K562 (cell line): ENCODE data around the gene TACR2. TPM values are rescaled to one million over a fixed set of nuclear protein-coding genes. Genes with fewer than 3 reads are reported as not detected.

Source experiments
- ATAC-seq: fragments of 200-7000 bp; cut with Tn5 transposase; 3 replicates; pipeline ENCODE4 v1.9.1; 2020; ENCODE audit warnings: moderate library complexity
- BruUV-seq: library from RNA; stranded (reverse); fragments of 400-500 nt; replicated peaks from 2 replicates; lab custom pipeline; 2021; lab: Mats Ljungman, UMichigan
- CTCF ChIA-PET: fragments of 300-600 bp; formaldehyde crosslinking; extraction: SDS; loops from one replicate; lab custom pipeline; 2021; ENCODE audit warnings: low intra/inter-chr PET ratio; lab: Yijun Ruan, JAX
- POLR2A ChIA-PET: fragments of 300-600, 350-650 bp; sonication (Branson Sonifier 250); formaldehyde crosslinking; extraction: SDS; loops from one replicate; lab custom pipeline; 2021; ENCODE audit warnings: antibody characterized with exemption, inconsistent platforms; lab: Yijun Ruan, JAX
- DNase-seq, 4 experiments: peaks; one replicate each; pipeline versions ENCODE4 v3.0.0 to v3.0.0-alpha.2; 2011 to 2018; ENCODE audit warnings: low spot score in 3 of 4, mixed read lengths in 3 of 4; ENCODE audit errors: extremely low read depth in 1 of 4
- FAIRE-seq: peaks from 2 replicates; lab custom pipeline; 2011; peaks lifted over from hg19 to GRCh38; lab: Jason Lieb, UNC
- H2AFZ ChIP-seq: 2 replicates; pipeline ENCODE4 v1.6.0; 2011; ENCODE audit warnings: low read depth, low read length, control low read depth, inconsistent platforms
- H3K27ac ChIP-seq: fragments of 200-600 bp; 3 replicates; pipeline ENCODE4 v1.8.0; 2011; ENCODE audit warnings: low read depth, mild to moderate bottlenecking, control low read depth, inconsistent platforms, low read length, moderate library complexity, mixed read lengths; ENCODE audit errors: extremely low read depth
- H3K27me3 ChIP-seq, 2 experiments: fragments of 300-600 bp in 1 of 2; 2 replicates in 1 of 2; 3 replicates in 1 of 2; pipeline versions ENCODE4 v1.6.0 to v1.8.0; 2011; ENCODE audit warnings: inconsistent platforms in 2 of 2, low read length in 2 of 2, mild to moderate bottlenecking in 1 of 2, mixed read lengths in 1 of 2, moderate library complexity in 1 of 2; ENCODE audit not compliant: control insufficient read depth in 2 of 2, insufficient read depth in 2 of 2
- H3K36me3 ChIP-seq: fragments of 300-600 bp; 3 replicates; pipeline ENCODE4 v1.8.0; 2011; ENCODE audit warnings: mild to moderate bottlenecking, low read length, inconsistent platforms; ENCODE audit not compliant: control insufficient read depth, insufficient read depth
- H3K4me1 ChIP-seq, 2 experiments: fragments of 200-600 bp in 1 of 2; replicated peaks in 1 of 2; 2 replicates in 1 of 2; 3 replicates in 1 of 2; pipeline versions ENCODE4 v1.5.1 to v1.8.0; 2011; ENCODE audit warnings: inconsistent platforms in 2 of 2, low read length in 2 of 2, mild to moderate bottlenecking in 1 of 2, mixed read lengths in 1 of 2, moderate library complexity in 1 of 2; ENCODE audit not compliant: control insufficient read depth in 2 of 2, insufficient read depth in 2 of 2
- H3K4me2 ChIP-seq: 2 replicates; pipeline ENCODE4 v1.6.1; 2011; ENCODE audit warnings: low read length, control low read depth, inconsistent platforms, mixed read lengths; ENCODE audit not compliant: insufficient read depth
- H3K4me3 ChIP-seq: fragments of 200-600 bp; sonication (generic), shearing (Covaris generic); 2 replicates; pipeline ENCODE4 v1.5.1; 2016; ENCODE audit warnings: control low read depth, inconsistent platforms
- H3K79me2 ChIP-seq: fragments of 200-600 bp; 3 replicates; pipeline ENCODE4 v1.8.0; 2011; ENCODE audit warnings: low read length, inconsistent platforms; ENCODE audit not compliant: control insufficient read depth, insufficient read depth
- H3K9ac ChIP-seq, 2 experiments: 2 replicates each; pipeline versions ENCODE4 v1.6.0 to v1.6.1; 2011; ENCODE audit warnings: low read depth in 2 of 2, low read length in 2 of 2, control low read depth in 1 of 2, inconsistent platforms in 1 of 2, mild to moderate bottlenecking in 1 of 2, mixed read lengths in 1 of 2; ENCODE audit not compliant: insufficient read depth in 1 of 2
- H3K9me1 ChIP-seq: one replicate; pipeline ENCODE4 v1.6.0; 2011; ENCODE audit warnings: inconsistent platforms, mild to moderate bottlenecking, low read length, moderate library complexity; ENCODE audit not compliant: control insufficient read depth, insufficient read depth
- H3K9me3 ChIP-seq: replicated peaks from 2 replicates; pipeline ENCODE4 v1.5.1; 2011; ENCODE audit warnings: low read depth, low read length, inconsistent platforms; ENCODE audit not compliant: control insufficient read depth, insufficient read depth
- H4K20me1 ChIP-seq: replicated peaks from 2 replicates; pipeline ENCODE4 v1.6.1; 2011; ENCODE audit warnings: low read length, inconsistent platforms, mixed read lengths; ENCODE audit not compliant: control insufficient read depth, insufficient read depth
- FOXJ3 ChIP-seq: sonication (generic); formaldehyde crosslinking; IDR thresholded peaks from 2 replicates; pipeline ENCODE4 v1.4.0; 2020; ENCODE audit warnings: mild to moderate bottlenecking, missing genetic modification reagents
- FOXK2 ChIP-seq, 2 experiments: fragments of 450-650 bp; IDR thresholded peaks in 1 of 2; conservative IDR thresholded peaks in 1 of 2; 2 replicates each; pipeline ENCODE4 v1.6.1; 2016; ENCODE audit warnings: low read depth in 2 of 2, mild to moderate bottlenecking in 1 of 2
- JUN ChIP-seq, 2 experiments: sonication (generic) in 1 of 2; formaldehyde crosslinking in 1 of 2; IDR thresholded peaks; 2 replicates each; pipeline versions ENCODE4 v1.6.1 to v1.8.0; 2012 to 2022; ENCODE audit warnings: borderline replicate concordance in 2 of 2, mild to moderate bottlenecking in 2 of 2, improper control_type of control experiment in 1 of 2, low read depth in 1 of 2, low read length in 1 of 2, missing genetic modification reagents in 1 of 2
- KDM1A ChIP-seq, 2 experiments: fragments of 450-650 bp; IDR thresholded peaks; 2 replicates each; pipeline ENCODE4 v1.6.1; 2016; ENCODE audit warnings: mild to moderate bottlenecking in 2 of 2
- NCOA2 ChIP-seq, 2 experiments: fragments of 450-650 bp; IDR thresholded peaks; 2 replicates each; pipeline ENCODE4 v1.6.1; 2018; ENCODE audit warnings: mild to moderate bottlenecking in 2 of 2, moderate library complexity in 1 of 2; ENCODE audit not compliant: partially characterized antibody in 2 of 2
- POLR3G ChIP-seq: IDR thresholded peaks from 2 replicates; pipeline ENCODE4 v1.6.1; 2011; ENCODE audit not compliant: insufficient read length, insufficient replicate concordance; ENCODE audit errors: extremely low read depth
- POU5F1 ChIP-seq: fragments of 150-350 bp; IDR thresholded peaks from 2 replicates; pipeline ENCODE4 v1.6.1; 2014; ENCODE audit warnings: borderline replicate concordance, low read length, low read depth, mild to moderate bottlenecking; ENCODE audit not compliant: partially characterized antibody
- SIRT6 ChIP-seq: IDR thresholded peaks from one replicate; pipeline ENCODE4 v1.6.1; 2012; ENCODE audit warnings: low read depth, mild to moderate bottlenecking, control low read depth, inconsistent platforms, low read length, moderate library complexity
- SMARCA5 ChIP-seq: fragments of 450-650 bp; IDR thresholded peaks from 2 replicates; pipeline ENCODE4 v1.6.1; 2016
- ZFX ChIP-seq: sonication (generic); formaldehyde crosslinking; IDR thresholded peaks from 2 replicates; pipeline ENCODE4 v1.8.0; 2022; ENCODE audit warnings: mild to moderate bottlenecking, missing genetic modification reagents, moderate library complexity
- ZNF124 ChIP-seq: sonication (generic); formaldehyde crosslinking; IDR thresholded peaks from 2 replicates; pipeline ENCODE4 v1.8.1; 2022; ENCODE audit warnings: missing genetic modification reagents
- ZNF551 ChIP-seq: fragments of 250-450 bp; sonication (Bioruptor Pico); IDR thresholded peaks from 2 replicates; pipeline ENCODE4 v1.5.0; 2021; ENCODE audit warnings: mild to moderate bottlenecking, moderate library complexity
- WGBS: fragments of 100-300 bp; shearing (Covaris generic); methylation state at CpG from one replicate; pipeline ENCODE4 v1.1.6; 2016; ENCODE audit warnings: low coverage, mixed read lengths; ENCODE audit not compliant: insufficient coverage; ENCODE audit errors: missing lambda C conversion rate; 5-methylcytosine and 5-hydroxymethylcytosine counted together
- in situ Hi-C: fragments of 300-500 bp; cut with MboI; formaldehyde crosslinking; loops from 4 replicates; pipeline ENCODE4 v1.15.0; 2018; ENCODE audit warnings: inconsistent platforms, mixed read lengths
- intact Hi-C: fragments of 100-400 bp; cut with micrococcal nuclease; formaldehyde crosslinking; loops from 2 replicates; pipeline ENCODE4 v1.14.2; 2022
- polyA plus RNA-seq, 8 experiments: library from polyadenylated mRNA; depleted of rRNA in 4 of 8; stranded (reverse) in 5 of 8; unstranded in 3 of 8; fragments of >200 nt; fragmentation: Nextera tagmentation in 2 of 8; fragmentation: Illumina TruSeq in 1 of 8; extraction: Ambion mirVana in 2 of 8; extraction: Trizol in 1 of 8; gene quantifications; 2 replicates each; pipeline versions ENCODE4 v1.2.1 to v1.2.3, GENCODE V29; 2011 to 2014; ENCODE audit warnings: inconsistent platforms in 1 of 8, missing spikeins in 1 of 8
- total RNA-seq, 7 experiments: library from RNA; depleted of rRNA in 6 of 7; stranded (reverse); fragments of >200 nt in 6 of 7; fragmentation: Illumina TruSeq in 2 of 7; extraction: Trizol in 2 of 7; gene quantifications; 2 replicates each; pipeline versions ENCODE4 v1.2.1 to v1.2.3, GENCODE V29; 2011 to 2021; ENCODE audit warnings: low replicate concordance in 1 of 7
- TF ChIP-seq, protein P1 (sequence below): sonication (generic); formaldehyde crosslinking; IDR thresholded peaks from 2 replicates; pipeline ENCODE4 v1.8.0; 2022; ENCODE audit warnings: mild to moderate bottlenecking, missing genetic modification reagents, borderline replicate concordance
- TF ChIP-seq, protein P2 (sequence below): sonication (generic); formaldehyde crosslinking; IDR thresholded peaks from 2 replicates; pipeline ENCODE4 v1.8.0; 2022; ENCODE audit warnings: mild to moderate bottlenecking, missing genetic modification reagents

Gene TACR2
- total and polyA plus RNA-seq, 9 of the 15 experiments (the other 6 are each of a cell fraction or from before 2014, with no cell fraction given): not detected

- no peaks in the 10 kb centered on the region for H3K9me3 ChIP-seq
- BruUV-seq: no TSS peak
- no peak overlapping the region for H3K9ac ChIP-seq
- H3K27ac ChIP-seq: no peak overlapping the region
- FAIRE-seq: no peak
- 87% methylated on average over 3 of the region's 3 CpGs for WGBS
- H2AFZ ChIP-seq: no peak overlapping the region
- H3K27me3 ChIP-seq: no peaks in the 10 kb centered on the region
- ChIA-PET CTCF (no interaction called here), POLR2A (interaction anchor here (0.8 kb wide), 1 partner anchor 70 kb away, joined by 3 read pairs; no protein-coding TSS in a partner anchor)
- no peak for ATAC-seq
- no peak overlapping the region for H3K4me2 ChIP-seq
- in situ Hi-C loops: loop anchor here (5.0 kb wide), 1 partner anchor 140 kb away; no protein-coding TSS in a partner anchor
- H4K20me1 ChIP-seq: peaks cover 22% of the 10 kb centered on the region; the same call in 1 of the 2 replicates
- no peak overlapping the region for H3K4me3 ChIP-seq
- H3K79me2 ChIP-seq: no peaks in the 10 kb centered on the region
- H3K9me1 ChIP-seq: no peaks in the 10 kb centered on the region
- no peak for DNase-seq
- peaks cover 99% of the 10 kb centered on the region for H3K36me3 ChIP-seq
- intact Hi-C loops: no loop called here
- peaks cover 15 to 17% of the 10 kb centered on the region in 2 experiments; a peak in 4 of 5 replicates for H3K4me1 ChIP-seq
- TF ChIP-seq NCOA2 (IDR thresholded peaks at IDR 0.05; ENCODE audit: partially characterized antibody in 2 of 2) (no peak), JUN (IDR thresholded peaks at IDR 0.05; ENCODE audit: borderline replicate concordance, low read depth, low read length) (no peak), JUN (CRISPR knock-in tag; IDR thresholded peaks at IDR 0.05; ENCODE audit: borderline replicate concordance) (no peak), SIRT6 (no peak), POLR3G (no peak), ZNF124 (no peak), ZNF551 (no peak), FOXJ3 (CRISPR knock-in tag) (no peak), ZFX (CRISPR knock-in tag) (no peak), SMARCA5 (no peak), FOXK2 (conservative IDR thresholded peaks at IDR 0.05 in 1 of 2, IDR thresholded peaks at IDR 0.05 in 1 of 2; ENCODE audit: low read depth in 2 of 2) (no peak), POU5F1 (no peak), KDM1A (IDR thresholded peaks at IDR 0.05) (no peak)
- TF ChIP-seq, protein P1, sequence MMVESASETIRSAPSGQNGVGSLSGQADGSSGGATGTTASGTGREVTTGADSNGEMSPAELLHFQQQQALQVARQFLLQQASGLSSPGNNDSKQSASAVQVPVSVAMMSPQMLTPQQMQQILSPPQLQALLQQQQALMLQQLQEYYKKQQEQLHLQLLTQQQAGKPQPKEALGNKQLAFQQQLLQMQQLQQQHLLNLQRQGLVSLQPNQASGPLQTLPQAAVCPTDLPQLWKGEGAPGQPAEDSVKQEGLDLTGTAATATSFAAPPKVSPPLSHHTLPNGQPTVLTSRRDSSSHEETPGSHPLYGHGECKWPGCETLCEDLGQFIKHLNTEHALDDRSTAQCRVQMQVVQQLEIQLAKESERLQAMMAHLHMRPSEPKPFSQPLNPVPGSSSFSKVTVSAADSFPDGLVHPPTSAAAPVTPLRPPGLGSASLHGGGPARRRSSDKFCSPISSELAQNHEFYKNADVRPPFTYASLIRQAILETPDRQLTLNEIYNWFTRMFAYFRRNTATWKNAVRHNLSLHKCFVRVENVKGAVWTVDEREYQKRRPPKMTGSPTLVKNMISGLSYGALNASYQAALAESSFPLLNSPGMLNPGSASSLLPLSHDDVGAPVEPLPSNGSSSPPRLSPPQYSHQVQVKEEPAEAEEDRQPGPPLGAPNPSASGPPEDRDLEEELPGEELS (CRISPR knock-in tag): no peak
- TF ChIP-seq, protein P2, sequence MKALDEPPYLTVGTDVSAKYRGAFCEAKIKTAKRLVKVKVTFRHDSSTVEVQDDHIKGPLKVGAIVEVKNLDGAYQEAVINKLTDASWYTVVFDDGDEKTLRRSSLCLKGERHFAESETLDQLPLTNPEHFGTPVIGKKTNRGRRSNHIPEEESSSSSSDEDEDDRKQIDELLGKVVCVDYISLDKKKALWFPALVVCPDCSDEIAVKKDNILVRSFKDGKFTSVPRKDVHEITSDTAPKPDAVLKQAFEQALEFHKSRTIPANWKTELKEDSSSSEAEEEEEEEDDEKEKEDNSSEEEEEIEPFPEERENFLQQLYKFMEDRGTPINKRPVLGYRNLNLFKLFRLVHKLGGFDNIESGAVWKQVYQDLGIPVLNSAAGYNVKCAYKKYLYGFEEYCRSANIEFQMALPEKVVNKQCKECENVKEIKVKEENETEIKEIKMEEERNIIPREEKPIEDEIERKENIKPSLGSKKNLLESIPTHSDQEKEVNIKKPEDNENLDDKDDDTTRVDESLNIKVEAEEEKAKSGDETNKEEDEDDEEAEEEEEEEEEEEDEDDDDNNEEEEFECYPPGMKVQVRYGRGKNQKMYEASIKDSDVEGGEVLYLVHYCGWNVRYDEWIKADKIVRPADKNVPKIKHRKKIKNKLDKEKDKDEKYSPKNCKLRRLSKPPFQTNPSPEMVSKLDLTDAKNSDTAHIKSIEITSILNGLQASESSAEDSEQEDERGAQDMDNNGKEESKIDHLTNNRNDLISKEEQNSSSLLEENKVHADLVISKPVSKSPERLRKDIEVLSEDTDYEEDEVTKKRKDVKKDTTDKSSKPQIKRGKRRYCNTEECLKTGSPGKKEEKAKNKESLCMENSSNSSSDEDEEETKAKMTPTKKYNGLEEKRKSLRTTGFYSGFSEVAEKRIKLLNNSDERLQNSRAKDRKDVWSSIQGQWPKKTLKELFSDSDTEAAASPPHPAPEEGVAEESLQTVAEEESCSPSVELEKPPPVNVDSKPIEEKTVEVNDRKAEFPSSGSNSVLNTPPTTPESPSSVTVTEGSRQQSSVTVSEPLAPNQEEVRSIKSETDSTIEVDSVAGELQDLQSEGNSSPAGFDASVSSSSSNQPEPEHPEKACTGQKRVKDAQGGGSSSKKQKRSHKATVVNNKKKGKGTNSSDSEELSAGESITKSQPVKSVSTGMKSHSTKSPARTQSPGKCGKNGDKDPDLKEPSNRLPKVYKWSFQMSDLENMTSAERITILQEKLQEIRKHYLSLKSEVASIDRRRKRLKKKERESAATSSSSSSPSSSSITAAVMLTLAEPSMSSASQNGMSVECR (CRISPR knock-in tag): no peak
Observed at GRCh38 chr10:69387500-69387899, 29.2 kb downstream of the TACR2 start.
